HG02970 (cell line): ENCODE measurements around the gene C1orf21.

Source experiments
- ATAC-seq: cut with Tn5 transposase; IDR thresholded peaks from one replicate; pipeline ENCODE4 v1.9.1; 2021; ENCODE audit warnings: mild to moderate bottlenecking, moderate library complexity, moderate number of reproducible peaks; ENCODE audit not compliant: unreplicated experiment, low FRiP score

C1orf21 gene

DNA sequence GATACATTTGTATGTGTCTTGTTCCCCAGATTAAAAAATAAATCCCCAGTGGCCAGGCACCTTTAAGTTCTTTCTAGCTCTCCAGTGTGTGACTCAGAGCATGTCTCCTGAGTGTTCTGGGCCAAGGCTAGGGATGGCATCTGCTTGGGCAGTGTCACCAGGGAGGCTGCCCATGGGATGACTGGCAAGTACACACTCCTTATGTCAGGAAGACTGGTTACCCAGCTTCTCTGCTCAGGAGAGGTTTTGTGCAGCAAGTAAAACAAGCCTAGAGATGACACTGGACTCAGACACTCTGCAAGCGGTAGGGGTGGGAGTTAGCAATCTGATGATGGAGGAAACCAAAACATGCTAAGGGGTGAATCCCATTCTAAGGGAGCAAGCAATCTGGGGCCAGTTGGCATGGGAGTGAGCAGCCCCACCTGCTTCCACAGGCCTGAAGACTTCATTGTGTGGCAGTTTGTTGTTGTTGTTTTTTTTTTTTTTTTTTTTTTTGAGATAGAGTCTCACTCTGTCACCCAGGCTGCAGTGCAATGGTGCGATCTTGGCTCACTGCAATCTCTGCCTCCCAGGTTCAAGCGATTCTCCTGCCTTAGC lies 230.7 kb downstream of the C1orf21 start:
- ATAC-seq: no peak

DNA sequence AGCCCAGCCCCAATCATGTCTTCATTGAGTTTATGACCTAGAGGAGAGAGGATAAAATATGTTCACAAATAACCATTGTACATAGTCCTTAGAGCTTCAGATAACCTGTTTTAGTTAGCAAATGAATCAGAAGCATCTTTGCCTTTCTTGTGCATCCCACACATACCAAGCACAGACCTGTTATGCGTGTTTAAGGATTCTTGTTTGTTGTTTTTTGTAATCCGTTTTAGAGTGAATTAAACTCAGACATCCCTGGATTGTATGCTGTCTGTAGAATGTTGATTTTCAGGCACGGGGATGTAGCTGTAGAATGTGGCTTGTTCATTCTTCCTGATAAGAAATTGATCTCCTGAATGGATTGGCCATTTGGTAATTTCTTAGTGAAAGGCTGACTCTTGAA lies 232.0 kb downstream of the C1orf21 start:
- no peak for ATAC-seq

DNA sequence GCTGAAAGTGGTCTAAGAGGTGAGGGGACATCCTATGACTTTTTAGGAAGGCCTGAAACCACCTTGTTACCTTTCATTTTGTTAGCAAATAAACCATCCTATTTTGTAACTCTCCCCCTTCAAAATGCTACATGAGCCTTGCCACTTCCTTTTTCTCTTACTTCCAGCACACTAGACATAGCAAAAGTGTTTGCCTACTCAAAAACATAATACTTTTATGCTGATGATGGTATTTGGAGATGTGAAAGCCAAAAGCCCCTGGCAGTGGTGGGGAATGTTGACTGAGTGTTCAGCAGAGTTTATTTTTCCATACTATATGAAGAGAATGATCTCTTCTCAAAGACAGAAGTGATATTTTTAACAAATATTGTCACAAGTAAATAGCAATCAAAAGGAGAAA lies 233.6 kb downstream of the C1orf21 start:
- ATAC-seq: no peak

DNA sequence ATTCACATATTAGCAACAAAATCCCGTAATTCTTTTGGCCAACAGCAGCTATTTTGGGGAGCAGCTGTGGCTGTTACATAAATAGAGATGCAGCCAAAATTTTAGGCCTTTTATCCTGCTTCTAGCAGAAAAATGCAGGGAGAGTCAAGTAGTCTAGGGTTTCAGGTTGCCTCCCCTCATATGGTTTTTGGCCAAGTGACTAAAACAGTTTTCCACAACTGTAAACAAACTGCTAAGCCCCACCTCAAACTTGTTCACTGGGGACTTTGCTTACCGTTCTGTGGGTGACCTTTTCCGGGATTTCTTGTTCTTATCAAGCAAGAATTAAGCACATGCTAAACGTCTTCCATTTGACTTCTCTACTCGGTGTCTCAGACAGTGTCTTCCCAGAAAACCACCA lies 234.4 kb downstream of the C1orf21 start:
- ATAC-seq: no peak

DNA sequence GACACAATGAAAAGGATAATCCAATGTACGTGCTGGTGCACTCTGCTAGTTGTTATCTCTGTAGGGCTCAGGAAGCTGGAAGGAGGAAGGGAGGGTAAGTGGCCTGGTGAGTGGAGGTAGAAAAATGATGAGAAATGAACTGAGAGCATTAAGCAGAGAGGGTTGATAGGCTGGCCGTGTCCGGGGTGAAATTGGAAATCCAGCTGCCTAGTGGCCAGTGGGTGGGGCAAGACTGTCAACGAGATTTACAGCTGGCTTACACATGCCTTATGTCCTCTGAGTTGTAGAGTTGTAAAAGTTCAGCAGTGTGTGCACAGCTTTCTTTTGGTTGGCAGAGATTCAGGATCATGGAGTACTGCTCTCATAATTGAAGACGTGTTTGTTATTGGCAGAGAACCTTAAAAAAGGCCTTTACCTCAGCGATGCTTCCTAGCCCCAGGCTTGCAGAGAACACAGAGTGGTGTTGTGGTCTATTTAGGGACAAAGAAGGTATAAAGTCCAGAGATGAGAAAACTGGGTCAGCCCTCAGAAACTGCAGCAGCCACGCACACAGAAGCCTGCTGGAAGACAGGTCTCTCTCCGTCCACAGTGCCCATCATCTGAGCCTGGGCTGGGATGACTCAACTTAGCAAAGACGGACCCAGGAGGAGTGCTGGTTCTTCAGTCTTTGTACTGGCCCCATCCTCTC lies 235.5 kb downstream of the C1orf21 start:
- ATAC-seq: no peak

DNA sequence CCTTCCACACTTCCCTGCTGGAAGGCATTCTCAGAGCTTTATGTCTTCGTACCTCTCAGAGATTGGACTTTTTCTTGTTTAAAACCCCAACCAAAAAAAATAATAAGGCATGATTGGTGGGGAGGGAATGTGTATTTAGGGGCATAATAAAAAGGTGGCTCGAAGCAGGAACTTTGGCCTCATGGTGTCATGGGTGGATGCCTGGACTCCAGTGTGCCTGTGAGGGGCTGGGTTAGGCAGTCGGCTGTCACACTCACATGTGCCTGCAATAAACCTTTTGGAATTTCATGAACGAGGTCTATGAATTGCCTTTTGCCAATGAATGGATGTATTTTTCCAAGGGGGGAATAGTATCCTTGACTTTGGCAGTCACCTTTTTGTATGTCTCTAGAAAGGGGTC lies 236.6 kb downstream of the C1orf21 start:
- no peak for ATAC-seq

DNA sequence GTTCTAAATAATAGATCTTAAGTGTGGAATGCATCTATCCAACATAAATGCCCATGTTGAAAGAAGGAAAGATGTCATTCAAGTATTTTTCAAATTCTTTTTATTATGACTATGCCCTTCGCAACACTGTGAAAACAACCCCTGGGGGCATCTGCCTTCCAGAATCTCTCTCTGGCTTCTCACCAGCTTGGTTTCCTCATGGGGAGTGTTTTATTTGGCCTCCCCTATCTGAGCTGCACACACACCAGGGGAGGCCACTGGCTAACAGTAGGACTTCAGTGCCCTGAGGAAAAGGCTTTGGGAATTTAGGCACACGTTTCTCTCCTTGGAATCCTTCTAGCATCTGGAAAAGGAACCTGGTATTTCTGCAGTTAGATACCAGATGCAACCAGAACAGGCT lies 237.2 kb downstream of the C1orf21 start:
- no peak for ATAC-seq

DNA sequence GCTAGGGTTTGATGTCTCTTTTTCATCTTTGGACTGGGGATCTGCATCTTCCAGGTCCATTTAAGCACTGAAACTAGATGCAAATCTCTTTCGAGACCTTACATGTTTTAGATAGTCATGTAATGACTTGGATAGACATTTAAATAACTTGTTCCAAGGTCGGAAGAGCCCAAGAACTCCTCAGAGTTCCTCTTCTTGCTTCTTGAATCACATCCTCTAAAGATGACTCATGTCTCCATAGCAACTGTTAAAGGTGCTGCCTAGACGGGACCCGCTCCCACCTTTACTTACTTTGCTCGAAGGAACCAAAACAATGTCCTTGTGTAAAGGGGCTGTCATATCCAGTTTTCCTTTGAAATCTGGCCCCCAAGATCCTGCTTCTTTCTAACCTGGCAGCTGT lies 237.8 kb downstream of the C1orf21 start:
- no peak for ATAC-seq

DNA sequence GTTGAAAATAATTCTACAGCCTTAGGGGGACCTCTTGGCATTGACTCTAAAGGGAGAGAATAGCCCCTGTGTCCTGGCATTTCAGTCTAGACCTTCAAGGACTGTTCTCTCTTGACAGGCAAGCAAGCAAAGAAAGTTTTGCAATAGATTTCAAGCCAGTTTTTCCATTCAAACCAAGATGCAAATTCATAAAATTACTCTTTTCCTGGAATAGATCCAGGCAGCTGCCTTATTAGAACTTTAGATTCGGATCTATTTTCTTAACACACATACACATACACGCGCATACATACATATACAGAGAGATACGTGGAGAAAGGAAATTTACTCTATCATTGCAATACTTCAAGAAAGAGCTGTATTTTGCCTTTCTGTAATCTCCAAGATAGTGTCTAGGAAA lies 238.4 kb downstream of the C1orf21 start:
- ATAC-seq: no peak

DNA sequence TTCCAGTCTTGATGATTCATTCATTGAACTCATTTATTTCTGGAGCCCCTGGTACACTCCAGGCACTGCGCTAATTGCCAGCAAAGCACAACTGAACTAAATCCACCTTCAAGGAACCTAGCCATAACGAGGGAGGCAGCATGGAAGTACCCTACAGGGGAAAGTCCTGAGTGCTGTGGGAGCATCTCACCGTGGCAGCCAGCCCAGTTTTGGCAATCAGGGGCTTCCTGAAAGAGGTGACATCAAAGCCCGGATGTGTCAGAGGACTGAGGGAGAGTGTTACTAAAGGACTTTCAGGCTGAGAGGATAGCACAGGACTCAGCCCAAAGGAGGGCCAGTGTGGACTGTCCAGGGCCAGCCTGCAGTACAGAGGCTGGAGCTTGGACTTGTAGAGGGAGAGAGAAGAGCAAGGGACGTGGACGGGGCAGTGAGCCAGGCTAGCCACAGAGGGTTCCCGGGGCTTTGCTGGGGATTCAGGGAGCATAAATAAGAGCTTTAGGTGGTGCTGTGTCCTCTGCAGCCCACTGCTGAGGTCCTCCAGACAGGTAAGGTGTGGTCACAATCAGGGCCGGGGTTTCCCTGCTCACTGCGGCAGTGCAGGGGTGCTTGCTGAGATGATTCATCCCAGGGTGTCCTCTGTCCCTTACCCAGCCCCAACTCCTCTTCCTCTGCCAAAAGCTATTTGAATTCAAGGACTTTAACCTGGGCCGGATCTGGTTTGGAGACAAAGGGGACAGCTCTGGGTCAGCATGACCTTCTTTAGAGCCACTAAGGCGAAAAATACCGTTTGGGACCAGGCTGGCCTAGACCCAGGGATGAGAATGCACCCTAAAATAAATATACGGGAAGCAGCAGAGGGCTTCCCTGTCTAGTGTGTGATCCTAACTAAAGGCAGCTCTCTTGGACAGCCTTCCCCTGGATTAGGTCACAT lies 239.5 kb downstream of the C1orf21 start:
- ATAC-seq: no peak

DNA sequence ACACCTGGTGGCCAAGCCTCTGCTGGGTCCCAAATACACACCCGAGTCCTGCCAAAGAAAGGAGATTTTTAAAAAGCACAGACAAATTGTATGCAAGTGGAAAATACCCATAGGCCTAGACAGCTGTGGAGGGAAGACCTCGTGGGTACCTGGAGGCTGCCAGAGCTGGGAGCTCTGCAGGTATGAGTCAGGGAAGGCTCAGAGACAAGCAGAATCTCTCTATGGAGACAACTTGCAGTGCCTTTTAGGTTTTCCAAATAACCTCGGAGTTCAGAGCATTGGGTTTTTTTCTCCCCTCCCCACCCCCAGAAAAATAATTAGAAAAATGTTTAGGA lies 240.1 kb downstream of the C1orf21 start:
- ATAC-seq: no peak

DNA sequence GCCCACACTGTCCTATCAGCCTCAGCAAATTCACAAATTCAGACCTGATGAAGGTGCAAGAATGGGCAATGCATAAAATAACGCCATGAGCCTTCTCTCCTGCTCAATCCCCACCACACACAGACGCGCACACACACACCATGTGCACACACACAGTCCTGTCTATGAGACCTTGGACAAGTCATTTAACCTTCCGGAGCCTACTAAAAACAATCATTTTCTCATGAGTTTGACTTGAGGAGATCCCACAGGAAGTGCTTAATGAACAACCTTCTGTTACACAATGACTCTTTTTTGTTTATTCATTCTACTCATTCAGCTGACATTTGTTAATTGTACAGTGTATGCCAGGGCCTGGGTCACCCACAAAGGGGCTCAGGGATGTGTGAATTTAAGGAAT lies 242.4 kb downstream of the C1orf21 start:
- no peak for ATAC-seq

DNA sequence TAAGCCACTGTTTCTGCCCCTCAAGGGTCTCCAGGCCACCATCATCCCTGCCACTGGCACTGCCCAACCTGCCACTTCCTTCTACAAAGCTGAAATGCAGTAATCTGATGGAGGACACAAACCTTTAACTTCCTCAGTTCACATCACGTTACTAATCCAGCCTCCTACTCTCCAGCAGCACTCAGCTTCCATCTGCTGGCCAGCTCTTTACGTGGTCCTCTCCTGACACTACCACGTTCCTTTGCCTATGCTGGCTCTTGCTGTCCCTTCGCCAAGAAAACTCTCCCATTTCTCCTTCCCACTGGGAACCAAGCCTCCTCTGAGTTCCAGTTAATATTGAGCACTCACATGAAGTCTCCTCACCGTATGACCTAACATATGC lies 243.8 kb downstream of the C1orf21 start:
- no peak for ATAC-seq

DNA sequence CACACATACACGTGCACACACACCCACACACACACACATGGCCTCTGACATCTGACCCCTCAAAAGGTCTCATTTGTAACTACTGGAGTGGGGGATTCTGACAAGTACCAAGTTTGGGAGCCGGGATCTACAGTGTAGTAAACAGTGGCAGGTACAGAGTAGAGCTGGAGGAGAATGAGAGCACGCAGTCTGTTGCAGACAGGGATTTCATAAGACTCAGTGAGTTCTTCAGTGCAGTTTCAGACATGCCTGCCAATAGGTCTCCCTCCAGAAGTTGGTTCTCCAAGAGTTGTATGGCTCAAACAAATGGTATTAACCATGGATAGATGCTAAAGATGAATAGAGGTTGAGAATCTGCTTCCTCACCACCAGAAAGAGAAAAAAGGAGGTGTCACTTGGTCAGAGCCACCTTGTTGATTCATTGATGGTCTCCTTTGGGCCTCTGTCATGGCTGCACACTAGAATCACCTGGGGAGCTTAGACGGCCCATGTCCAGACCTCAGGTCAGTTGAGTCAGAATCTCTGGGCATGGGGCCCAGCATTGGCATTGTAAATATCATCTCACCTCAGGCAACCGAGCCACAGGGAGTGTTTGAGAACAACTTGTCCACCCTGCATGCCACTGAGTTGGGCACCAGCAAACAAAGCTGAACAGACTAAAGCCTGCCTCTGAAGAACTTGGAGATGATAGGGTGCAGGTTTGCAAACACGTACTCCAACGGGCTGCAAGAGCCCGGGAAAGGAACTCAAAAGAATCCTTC lies 245.8 kb downstream of the C1orf21 start:
- ATAC-seq: no peak

DNA sequence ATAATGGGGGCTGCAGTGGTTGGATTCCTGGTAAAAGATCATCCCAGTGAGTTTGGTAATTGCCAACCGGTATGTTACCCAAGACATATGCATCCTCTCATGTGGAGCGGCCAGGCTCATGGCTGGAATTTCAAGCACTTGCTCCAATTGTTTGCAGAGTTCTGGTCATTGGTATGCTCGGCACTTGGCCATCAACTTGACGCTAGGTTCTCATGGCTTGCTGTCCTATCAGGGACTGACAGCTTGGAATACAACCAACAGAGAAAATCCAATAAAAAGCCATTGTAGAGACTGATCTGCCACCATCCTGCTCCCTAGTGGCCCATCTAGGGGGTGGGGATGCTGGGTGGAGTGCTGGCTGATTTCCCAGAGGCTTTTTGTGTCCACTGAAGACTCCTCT lies 247.0 kb downstream of the C1orf21 start:
- no peak for ATAC-seq

DNA sequence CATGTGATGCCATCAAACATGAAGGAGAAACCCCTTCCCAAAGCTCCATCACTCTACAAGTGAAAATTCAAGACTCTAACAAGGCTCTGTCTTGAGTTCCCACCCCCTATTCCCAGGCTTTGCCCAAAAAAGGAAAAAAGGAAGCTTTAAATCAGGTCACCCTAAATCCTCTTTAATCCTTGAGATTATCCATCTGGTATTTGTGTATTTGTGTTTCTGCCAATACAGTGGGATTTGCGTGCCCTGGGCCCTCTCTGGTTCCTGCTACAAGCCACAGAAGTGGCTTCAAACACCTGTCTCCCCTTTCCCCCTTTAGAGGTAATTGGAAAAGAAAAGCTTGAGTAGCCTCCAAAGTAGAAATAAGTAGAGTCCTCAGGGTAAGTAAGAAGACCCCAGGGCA lies 247.5 kb downstream of the C1orf21 start:
- no peak for ATAC-seq

DNA sequence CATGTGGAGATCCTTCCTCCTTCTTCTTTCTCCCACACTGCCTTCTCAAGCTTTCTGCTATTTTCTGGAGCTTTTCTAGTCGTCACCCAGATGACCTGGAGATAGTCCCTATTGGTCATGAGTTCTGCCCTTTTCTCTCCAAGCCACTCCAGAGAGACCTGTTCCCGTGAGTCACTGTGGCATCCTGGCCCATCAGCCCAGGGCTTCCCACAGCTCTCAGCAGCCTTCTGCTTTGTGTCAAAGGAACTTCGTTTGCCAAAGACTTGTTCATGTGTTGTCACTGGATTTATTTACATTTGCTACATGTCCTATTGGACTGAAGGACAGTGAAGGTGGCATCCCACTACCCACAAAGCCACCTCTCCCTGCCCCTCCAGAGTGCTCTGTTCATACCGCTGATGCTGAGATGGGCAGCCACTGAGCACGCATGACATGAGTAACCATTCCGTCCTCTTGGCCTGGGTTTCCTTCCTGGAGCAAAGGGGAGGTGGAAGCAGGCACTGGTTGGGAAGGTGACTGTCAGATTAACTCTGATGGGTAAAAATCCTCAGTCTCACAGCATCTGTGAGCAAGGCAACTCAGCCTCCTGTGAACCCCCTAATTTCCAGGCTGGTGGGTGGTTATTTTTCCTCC lies 248.6 kb downstream of the C1orf21 start:
- ATAC-seq: no peak

DNA sequence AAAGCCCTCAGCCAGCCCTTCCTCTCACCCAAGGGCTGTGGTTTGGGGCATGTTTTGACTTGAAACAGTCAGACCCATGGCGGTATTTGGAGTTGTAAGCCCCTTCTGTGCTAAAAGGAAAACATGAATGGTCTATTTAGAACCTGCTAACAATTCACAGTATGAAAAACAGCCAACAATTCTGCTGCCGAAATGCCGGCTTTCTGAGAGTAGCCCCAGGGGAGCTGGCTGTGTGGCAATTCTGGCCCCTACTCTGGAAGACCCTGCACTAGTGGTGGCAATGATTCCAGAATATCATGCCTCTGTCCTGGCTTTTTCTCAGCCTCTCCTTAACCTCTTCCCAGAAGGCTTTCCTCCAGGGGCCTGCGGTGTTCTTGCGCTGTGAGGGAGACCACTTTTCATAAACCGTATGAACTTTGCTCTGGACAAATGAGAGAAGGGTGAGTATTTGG lies 249.2 kb downstream of the C1orf21 start:
- ATAC-seq: no peak

DNA sequence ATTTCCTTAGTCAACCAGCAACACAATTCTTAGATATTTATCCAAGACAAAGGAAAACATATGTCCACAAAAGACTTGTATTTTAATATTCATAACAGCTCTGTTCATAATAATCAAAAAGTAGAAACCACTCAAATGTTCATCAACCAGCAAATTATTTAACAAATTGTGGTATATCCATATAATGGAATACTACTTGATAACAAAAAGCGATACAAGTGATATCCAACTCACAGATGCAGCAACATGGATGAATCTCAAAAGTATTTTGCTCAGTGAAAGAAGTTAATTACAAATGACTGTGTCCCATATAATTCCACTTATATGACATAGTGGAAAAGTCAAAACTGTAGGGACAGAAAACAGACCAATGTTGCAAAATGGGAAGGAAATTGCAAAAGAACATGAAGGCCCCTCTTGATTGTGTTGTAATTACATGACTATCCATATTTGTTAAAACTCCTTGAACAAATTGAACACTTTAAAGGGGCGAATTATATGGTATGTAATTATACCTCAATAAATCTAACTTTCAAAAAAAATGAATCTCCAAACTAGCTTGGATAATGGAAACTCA lies 250.9 kb downstream of the C1orf21 start:
- no peak for ATAC-seq

DNA sequence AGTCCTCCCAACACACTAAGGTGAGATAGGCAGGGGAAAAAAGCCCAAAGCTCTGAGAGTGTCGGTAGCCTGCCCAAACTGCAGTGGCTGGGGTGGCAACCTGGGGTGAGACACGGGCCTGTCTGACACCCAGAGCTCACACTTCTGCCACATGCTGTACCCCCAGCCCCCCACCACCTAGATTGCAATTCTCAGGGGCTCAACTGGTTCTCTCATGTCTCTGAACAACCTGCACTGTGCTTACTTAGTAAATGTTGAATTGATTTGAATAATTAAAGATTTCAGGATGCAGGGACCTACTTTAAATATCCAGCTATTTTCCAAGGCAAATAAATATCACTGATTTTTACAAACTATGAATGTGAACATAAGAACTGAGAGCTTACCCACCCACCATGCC lies 252.4 kb downstream of the C1orf21 start:
- no peak for ATAC-seq
